ENCODE results near the gene LBHD2.
"Not testable (repeated sequence)": the region's sequence is repeated elsewhere in the genome, so short reads cannot be mapped to it uniquely, and the experiment has no call there.

The LBHD2 gene

DNA sequence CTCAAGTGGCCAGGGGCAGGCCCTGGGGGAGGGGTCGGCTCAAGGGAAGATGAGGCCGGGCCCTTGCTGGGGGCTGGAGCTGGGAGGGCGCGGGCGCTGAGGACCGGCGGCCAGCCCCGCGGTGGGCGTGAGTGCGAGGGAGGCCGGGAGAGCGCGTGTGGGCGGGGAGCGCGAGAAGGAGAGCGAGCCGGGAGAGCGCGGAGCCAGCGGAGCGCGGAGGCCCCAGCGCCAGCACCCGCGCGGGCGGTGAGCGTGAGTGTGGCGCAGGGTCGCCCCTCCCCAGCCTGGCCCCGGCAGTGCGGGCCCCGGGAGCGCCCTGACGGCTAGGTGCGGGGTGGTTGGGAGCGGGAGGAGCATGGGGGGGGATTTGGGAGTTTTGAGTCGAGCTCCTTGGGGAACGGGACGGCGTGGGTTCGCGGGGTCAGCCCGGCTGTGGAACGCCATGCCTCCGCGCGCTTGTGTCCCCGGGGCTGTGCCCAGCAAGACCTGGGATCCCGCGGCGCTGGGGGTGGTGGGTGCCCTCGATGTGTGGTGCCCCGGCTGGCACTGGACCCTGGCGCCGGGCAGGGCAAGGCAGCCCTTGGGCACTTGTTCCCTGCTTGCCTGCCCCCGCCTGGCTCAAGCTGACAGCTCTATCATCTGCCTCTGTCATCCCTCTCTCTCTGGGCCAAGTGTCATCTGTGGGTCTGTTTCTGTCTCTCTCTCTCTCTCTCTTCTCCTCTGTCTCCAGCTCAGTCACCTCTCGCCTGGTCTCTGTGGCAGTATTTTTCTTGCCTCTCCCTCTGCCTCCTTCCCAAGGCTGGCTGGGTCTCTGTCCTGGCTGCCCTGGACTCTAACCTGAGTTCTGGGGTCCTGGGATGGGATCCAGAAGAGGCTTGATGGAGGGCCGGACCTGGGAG is at the start of gene LBHD2:
Gene LBHD2 (plus strand): TSS at position 190 of the 899 bp plus-strand sequence. CDS start 1,803 bp downstream, outside the sequence.
- H2AFZ ChIP-seq (ENCODE audit: low read length, unreplicated experiment): no peak within 1 kb of the TSS
- no peaks in the 10 kb centered on the region for H3K4me1 ChIP-seq (ENCODE audit: control insufficient read depth, insufficient read depth, low read length, unreplicated experiment)
- H3K27ac ChIP-seq (ENCODE audit: low read depth, low read length): no peak within 1 kb of the TSS
- no peaks in the 10 kb centered on the region for H3K36me3 ChIP-seq (ENCODE audit: insufficient read depth, low read length)
- H3K4me3 ChIP-seq (ENCODE audit: low read depth, low read length): peak within 1 kb of the TSS; percentile 18; the same call in 1 of the 2 replicates
- H3K27me3 ChIP-seq (ENCODE audit: insufficient read depth, low read length): peaks cover 33% of the 10 kb centered on the region
- H3K79me2 ChIP-seq (ENCODE audit: control insufficient read depth, insufficient read depth, low read length, unreplicated experiment): no peaks in the 10 kb centered on the region

DNA sequence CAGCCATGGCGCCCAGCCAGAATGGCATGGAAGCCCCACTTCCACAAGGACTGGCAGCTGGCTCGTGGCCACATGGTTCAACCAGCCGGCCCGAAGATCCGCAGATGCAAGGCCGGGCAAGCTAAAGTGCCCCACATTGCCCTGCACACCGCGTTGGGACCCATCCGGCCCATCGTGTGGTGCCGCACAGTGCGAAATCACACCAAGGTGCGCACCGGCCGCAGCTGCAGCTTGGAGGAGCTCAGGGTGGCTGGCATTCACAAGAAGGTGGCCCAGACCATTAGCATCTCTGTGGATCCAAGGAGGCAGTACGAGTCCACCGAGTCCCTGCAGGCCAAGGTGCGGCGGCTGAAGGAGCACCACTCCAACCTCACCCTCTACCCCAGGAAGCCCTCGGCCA is 42.5 kb upstream of the LBHD2 start:
- no peak overlapping the region for H3K4me3 ChIP-seq (ENCODE audit: low read depth, low read length)

DNA sequence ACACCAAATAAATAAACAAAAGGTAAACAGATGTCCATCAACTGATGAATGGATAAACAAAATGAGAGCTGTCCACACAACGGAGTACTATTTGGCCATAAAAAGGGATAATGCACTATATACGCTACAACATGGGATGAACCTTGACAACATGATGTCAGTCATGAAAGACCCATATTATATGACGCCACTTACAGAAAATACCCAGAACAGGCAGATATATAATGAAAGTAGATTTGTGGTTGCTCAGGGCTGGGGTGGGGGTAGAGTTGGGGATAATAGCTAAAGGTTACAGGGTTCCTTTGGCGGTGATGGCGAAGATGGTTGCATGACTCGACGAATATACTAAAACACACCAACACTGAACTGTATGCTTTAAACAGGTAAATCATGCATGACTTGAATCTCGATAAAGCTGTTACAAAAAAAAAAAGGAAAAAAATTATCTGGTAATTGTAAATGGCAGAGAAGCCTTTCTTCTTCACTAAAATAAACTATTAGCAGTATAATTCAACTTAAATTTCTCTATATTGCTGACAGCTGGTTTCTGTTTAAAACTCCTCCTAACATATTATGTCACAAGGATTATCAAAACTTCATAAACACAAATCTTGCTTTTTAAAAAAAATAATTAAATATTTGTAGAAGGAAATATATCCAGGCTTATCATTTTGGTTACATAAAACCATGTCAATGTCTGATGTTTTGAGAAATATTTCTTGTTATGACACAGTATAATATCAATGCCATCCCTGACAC is 40.6 kb upstream of the LBHD2 start:
- Histone ChIP-seq H2AFZ (ENCODE audit: low read length, unreplicated experiment) (no peak overlapping the region), H3K27ac (ENCODE audit: low read depth, low read length) (no peak overlapping the region), H3K79me2 (ENCODE audit: control insufficient read depth, insufficient read depth, low read length, unreplicated experiment) (peaks cover 90% of the 10 kb centered on the region), H3K4me3 (ENCODE audit: low read depth, low read length) (no peak overlapping the region), H3K4me1 (ENCODE audit: control insufficient read depth, insufficient read depth, low read length, unreplicated experiment) (no peaks in the 10 kb centered on the region), H3K27me3 (ENCODE audit: insufficient read depth, low read length) (no peaks in the 10 kb centered on the region), H3K36me3 (ENCODE audit: insufficient read depth, low read length) (peaks cover 28% of the 10 kb centered on the region)

More for the DNA sequence above, 42.5 kb upstream of the LBHD2 start:
- Histone ChIP-seq H3K27ac (ENCODE audit: low read depth, low read length) (no peak overlapping the region), H2AFZ (ENCODE audit: low read length, unreplicated experiment) (no peak overlapping the region), H3K27me3 (ENCODE audit: insufficient read depth, low read length) (no peaks in the 10 kb centered on the region), H3K4me1 (ENCODE audit: control insufficient read depth, insufficient read depth, low read length, unreplicated experiment) (no peaks in the 10 kb centered on the region), H3K36me3 (ENCODE audit: insufficient read depth, low read length) (peaks cover 28% of the 10 kb centered on the region), H3K79me2 (ENCODE audit: control insufficient read depth, insufficient read depth, low read length, unreplicated experiment) (peaks cover 90% of the 10 kb centered on the region)

DNA sequence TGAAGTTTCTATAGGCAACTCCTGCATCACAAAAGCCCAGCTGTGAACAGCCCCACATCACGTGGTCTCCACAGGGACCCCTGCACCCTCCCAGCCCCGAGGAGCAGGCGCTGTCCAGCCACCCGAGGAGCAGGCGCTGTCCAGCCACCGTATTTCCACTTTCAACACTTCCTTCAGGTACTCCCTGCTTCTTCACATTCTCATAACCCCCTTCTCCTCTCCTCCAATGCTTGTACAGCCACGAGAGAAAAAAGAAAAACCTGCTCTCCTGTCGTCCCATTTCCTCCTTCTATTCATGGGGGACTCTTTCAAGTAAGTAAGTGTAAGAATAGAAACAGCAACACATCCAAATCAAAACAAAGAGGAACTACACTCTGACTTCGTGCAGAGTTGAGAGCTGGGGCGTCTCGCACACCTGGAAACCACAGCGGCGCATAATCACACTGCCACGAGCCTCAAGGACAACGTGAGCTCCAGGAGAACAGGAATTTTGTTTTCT is 38.6 kb upstream of the LBHD2 start:
- Histone ChIP-seq H3K27ac (ENCODE audit: low read depth, low read length) (no peak overlapping the region), H3K4me1 (ENCODE audit: control insufficient read depth, insufficient read depth, low read length, unreplicated experiment) (no peaks in the 10 kb centered on the region), H3K36me3 (ENCODE audit: insufficient read depth, low read length) (peaks cover 28% of the 10 kb centered on the region), H3K4me3 (ENCODE audit: low read depth, low read length) (no peak overlapping the region), H2AFZ (ENCODE audit: low read length, unreplicated experiment) (no peak overlapping the region), H3K27me3 (ENCODE audit: insufficient read depth, low read length) (no peaks in the 10 kb centered on the region), H3K79me2 (ENCODE audit: control insufficient read depth, insufficient read depth, low read length, unreplicated experiment) (peaks cover 92% of the 10 kb centered on the region)

DNA sequence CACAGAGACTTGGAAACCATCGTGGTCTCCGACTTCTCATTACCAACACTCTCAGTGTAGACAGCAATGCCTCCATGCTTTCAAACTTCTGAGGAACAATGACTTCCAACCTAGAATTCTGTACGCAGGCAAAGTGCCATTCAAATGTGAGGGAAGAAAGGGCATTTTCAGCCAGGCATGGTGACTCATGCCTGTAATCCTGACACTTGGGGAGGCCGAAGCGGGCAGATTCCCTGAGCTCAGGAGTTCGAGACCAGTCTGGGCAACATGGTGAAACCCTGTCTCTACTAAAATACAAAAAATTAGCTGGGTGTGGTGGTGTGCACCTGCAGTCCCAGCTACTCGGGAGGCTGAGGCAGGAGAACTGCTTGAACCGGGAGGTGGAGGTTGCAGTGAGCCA is 36.6 kb upstream of the LBHD2 start:
- H3K27ac ChIP-seq (ENCODE audit: low read depth, low read length); H3K4me1 ChIP-seq (ENCODE audit: control insufficient read depth, insufficient read depth, low read length, unreplicated experiment); H3K27me3 ChIP-seq (ENCODE audit: insufficient read depth, low read length); H2AFZ ChIP-seq (ENCODE audit: low read length, unreplicated experiment); H3K4me3 ChIP-seq (ENCODE audit: low read depth, low read length): not testable (repeated sequence)
- peaks cover 92% of the 10 kb centered on the region for H3K79me2 ChIP-seq (ENCODE audit: control insufficient read depth, insufficient read depth, low read length, unreplicated experiment)
- H3K36me3 ChIP-seq (ENCODE audit: insufficient read depth, low read length): peaks cover 11% of the 10 kb centered on the region

DNA sequence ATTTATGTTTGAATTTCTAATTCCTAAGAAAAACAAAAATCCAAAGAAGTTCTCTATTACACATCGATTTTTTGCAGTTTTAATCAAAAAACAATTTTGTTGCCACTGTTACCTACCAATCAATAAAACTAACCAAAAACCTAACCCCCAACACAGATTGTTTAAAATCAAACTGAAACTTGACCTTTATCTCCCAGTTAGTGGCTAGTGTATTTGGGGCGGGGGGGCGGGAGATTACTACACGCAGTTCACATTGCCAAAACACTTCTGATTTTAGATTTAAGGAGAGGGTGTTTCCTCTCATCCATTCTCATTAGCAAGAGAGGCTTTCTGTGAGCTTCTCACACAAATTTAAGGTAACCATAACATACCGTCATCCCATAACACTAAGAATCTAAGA is 33.1 kb upstream of the LBHD2 start:
- Histone ChIP-seq H3K27me3 (ENCODE audit: insufficient read depth, low read length) (no peaks in the 10 kb centered on the region), H3K4me1 (ENCODE audit: control insufficient read depth, insufficient read depth, low read length, unreplicated experiment) (peaks cover 10% of the 10 kb centered on the region), H2AFZ (ENCODE audit: low read length, unreplicated experiment) (no peak overlapping the region), H3K27ac (ENCODE audit: low read depth, low read length) (no peak overlapping the region), H3K4me3 (ENCODE audit: low read depth, low read length) (no peak overlapping the region), H3K36me3 (ENCODE audit: insufficient read depth, low read length) (no peaks in the 10 kb centered on the region), H3K79me2 (ENCODE audit: control insufficient read depth, insufficient read depth, low read length, unreplicated experiment) (peaks cover 92% of the 10 kb centered on the region)

DNA sequence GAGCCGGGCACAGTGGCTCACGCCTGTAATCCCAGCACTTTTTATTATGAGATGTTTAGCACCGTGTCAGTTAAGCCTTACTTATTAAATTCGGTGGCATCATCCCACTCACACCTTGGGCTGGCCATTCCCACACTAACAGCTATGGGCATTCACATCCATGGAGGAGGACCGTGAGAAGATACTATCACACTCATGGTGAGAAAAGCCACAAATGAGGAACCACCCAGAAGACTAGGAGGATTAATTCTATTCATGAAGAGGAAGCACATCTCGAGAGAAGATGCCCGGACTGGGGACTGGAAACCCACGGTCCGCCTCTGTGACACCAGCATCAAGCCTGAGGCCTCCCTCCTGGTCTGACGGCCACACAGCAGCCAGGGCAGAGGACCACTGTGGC is 31.6 kb upstream of the LBHD2 start:
- Histone ChIP-seq H2AFZ (ENCODE audit: low read length, unreplicated experiment) (no peak overlapping the region), H3K36me3 (ENCODE audit: insufficient read depth, low read length) (no peaks in the 10 kb centered on the region), H3K4me3 (ENCODE audit: low read depth, low read length) (no peak overlapping the region), H3K27ac (ENCODE audit: low read depth, low read length) (no peak overlapping the region), H3K27me3 (ENCODE audit: insufficient read depth, low read length) (no peaks in the 10 kb centered on the region), H3K79me2 (ENCODE audit: control insufficient read depth, insufficient read depth, low read length, unreplicated experiment) (peaks cover 87% of the 10 kb centered on the region), H3K4me1 (ENCODE audit: control insufficient read depth, insufficient read depth, low read length, unreplicated experiment) (peaks cover 10% of the 10 kb centered on the region)

DNA sequence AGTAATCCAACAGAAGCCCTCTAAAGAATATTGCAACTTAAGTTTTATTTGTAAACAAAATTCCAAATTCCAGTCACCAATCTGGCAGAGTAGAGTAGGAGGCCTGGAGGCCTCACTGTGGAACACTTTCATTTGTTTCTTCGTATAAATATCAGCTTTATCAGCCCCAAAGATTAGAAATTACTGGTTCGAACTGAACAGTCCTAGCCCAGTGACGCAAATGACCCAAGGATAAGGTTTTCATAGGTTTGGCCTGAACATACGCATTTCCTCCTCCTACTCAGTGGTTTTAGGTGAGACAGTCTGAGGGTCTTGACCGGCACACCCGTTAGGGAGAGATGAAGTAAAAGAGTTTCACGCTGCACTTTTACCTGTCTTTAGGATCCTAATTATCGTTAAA is 28.3 kb upstream of the LBHD2 start:
- H3K79me2 ChIP-seq (ENCODE audit: control insufficient read depth, insufficient read depth, low read length, unreplicated experiment): peaks cover 75% of the 10 kb centered on the region
- no peaks in the 10 kb centered on the region for H3K36me3 ChIP-seq (ENCODE audit: insufficient read depth, low read length)
- H3K4me1 ChIP-seq (ENCODE audit: control insufficient read depth, insufficient read depth, low read length, unreplicated experiment): peaks cover 18% of the 10 kb centered on the region
- H3K4me3 ChIP-seq (ENCODE audit: low read depth, low read length): peak overlapping the region; percentile 100
- no peaks in the 10 kb centered on the region for H3K27me3 ChIP-seq (ENCODE audit: insufficient read depth, low read length)
- no peak overlapping the region for H2AFZ ChIP-seq (ENCODE audit: low read length, unreplicated experiment)
- peak overlapping the region; percentile 54 for H3K27ac ChIP-seq (ENCODE audit: low read depth, low read length)

DNA sequence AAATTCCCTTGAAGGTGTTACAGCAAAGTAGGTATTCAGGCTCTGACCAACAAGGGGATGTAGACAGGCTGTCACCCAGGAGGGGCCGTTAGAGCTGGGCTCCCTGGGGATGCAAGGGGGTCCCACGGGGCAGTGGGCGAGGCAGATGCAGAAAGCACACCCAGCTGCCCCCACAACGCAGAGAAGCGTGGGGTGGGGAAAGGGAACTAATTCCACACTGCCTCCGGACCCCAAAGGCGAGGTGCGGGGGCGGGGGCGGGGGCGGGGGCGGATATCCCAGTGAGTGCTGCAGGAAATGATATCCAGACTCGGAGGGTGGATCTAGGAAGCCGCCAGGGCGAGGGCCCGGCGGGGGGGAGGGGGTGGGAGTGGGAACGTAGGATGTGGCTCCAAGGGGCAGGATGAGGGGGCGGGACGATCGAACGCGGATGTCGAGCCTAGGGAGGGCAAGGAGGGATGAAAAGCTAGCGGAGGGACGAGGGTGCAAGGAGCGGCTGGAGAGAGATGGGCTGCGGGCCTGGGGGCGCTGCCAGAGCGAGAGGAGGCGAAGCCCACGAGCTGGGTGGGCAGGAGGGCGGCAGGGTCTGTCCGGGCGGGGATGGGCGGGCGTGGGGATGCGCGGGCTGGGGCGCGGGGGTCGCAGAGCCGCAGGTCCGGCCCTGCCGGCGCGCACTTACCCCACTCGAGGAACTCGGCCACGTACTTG is 27.5 kb upstream of the LBHD2 start:
- peak overlapping the region; percentile 54 for H3K27ac ChIP-seq (ENCODE audit: low read depth, low read length)
- peak overlapping the region; percentile 72 for H2AFZ ChIP-seq (ENCODE audit: low read length, unreplicated experiment)
- peaks cover 68% of the 10 kb centered on the region for H3K79me2 ChIP-seq (ENCODE audit: control insufficient read depth, insufficient read depth, low read length, unreplicated experiment)

DNA sequence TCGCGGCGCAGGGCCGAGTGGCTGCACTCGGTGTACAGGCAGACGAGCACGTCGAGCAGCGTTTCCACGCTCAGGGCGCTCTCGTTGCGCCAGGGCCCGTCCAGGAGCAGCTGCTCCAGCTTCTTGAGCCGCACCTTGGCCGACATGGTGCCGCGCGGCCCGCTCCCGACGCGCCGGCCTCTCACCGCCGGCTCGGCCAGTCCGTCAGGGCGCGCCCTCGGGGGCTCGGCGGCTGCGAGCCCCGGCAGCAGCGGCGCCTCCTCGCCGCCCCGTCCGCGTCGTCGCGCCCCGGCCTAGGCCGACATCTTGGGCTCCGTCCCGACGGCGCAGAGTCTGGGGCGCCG is 27.0 kb upstream of the LBHD2 start:
- H3K27ac ChIP-seq (ENCODE audit: low read depth, low read length): peak overlapping the region; percentile 53; the same call in 1 of the 2 replicates
- H3K4me1 ChIP-seq (ENCODE audit: control insufficient read depth, insufficient read depth, low read length, unreplicated experiment): peaks cover 18% of the 10 kb centered on the region
- no peaks in the 10 kb centered on the region for H3K27me3 ChIP-seq (ENCODE audit: insufficient read depth, low read length)
- H3K36me3 ChIP-seq (ENCODE audit: insufficient read depth, low read length): no peaks in the 10 kb centered on the region
- peak overlapping the region; percentile 72 for H2AFZ ChIP-seq (ENCODE audit: low read length, unreplicated experiment)
- H3K4me3 ChIP-seq (ENCODE audit: low read depth, low read length): peak overlapping the region; percentile 100
- peaks cover 63% of the 10 kb centered on the region for H3K79me2 ChIP-seq (ENCODE audit: control insufficient read depth, insufficient read depth, low read length, unreplicated experiment)

More for the DNA sequence above, 27.5 kb upstream of the LBHD2 start:
- Histone ChIP-seq H3K27me3 (ENCODE audit: insufficient read depth, low read length) (no peaks in the 10 kb centered on the region), H3K36me3 (ENCODE audit: insufficient read depth, low read length) (no peaks in the 10 kb centered on the region), H3K4me1 (ENCODE audit: control insufficient read depth, insufficient read depth, low read length, unreplicated experiment) (peaks cover 18% of the 10 kb centered on the region), H3K4me3 (ENCODE audit: low read depth, low read length) (peak overlapping the region; percentile 100)

All from ACC112 (cell line).